Measurements from ENCODE around the gene STK36.
A peak's percentile ranks its signal among the peaks of the same experiment; 100 is the strongest.

The STK36 gene

DNA sequence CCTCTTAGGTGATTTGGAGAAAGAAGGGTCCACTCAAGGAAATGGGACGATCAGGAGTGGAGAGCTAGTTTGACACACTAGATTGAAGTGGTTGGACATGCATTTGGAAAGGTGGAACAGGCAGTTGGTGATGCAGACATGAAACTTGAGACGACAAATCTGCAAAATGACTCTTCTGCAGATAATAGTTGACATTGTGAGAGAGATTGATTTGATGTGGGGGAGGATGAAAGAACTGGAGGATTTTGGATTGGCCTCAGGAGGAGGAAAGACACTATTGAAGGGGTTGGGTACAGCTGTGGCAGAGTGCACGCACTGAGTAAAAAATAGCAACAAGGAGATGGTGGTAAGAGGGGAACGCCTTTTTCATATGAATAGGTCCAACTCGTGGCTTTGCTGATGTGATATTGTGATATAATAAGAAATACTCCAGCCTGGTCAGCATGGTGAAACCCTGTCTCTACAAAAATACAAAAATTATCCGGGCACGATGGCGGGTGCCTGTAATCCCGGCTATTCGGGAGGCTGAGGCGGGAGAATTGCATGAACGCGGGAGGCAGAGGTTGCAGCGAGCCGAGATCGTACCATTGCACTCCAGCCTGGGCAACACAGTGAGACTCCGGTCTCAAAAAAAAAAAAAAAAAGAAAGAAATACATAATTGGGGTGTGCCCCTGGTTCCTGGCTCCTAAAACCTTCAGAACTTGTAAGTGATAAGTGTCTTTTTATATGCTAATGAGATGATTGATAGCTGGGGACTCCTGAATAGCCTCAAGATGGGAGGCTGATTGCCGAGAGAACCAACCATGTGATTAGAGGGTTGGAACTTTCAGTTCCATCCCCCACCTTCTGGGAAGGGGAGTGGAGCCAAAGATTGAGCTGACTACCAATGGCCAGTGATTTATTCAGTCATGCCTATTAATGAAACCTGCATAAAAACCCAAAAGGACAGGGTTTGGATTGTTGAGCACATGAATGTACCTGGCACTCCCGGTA is 48.5 kb downstream of the STK36 start:
- no peak for DNase-seq (ENCODE audit: low read depth)

DNA sequence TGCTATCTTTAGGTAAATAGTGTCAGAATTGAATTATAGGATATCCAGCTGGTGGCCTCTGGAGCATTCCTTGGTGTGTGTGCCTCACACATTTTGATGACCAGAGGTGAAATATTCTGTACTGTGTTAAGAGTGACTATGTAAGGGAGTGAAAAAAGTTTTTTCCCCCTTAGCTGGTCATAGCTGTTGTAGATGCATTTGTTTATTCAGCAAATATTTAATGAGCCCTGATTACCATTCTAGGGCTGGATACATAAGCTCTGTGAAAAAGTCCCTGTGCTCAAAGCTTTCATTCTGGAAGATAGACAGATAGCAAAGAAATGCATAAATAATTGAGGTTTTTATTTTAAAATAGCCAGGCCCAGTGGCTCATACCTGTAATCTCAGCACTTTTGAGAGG is 49.6 kb downstream of the STK36 start:
- no peak for DNase-seq (ENCODE audit: low read depth)

DNA sequence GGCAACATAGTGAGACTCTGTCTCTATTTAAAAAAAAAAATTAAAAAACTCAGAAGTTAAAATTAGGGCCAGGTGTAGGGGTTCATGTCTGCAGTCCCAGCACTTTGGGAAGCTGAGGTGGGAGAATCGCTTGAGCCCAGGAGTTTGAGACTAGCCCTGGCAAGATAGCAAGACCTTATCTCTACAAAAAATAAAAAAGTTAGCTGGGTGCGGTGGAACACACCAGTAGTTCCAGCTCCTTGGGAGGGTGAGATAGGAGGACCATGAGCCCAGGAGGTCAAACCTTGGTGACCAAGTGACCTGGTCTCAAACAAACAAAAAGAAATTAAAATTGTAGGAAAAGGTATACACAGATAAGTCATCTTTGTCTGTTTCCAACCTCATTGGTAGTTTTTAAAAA is 50.0 kb downstream of the STK36 start:
- DNase-seq (ENCODE audit: low read depth): no peak

DNA sequence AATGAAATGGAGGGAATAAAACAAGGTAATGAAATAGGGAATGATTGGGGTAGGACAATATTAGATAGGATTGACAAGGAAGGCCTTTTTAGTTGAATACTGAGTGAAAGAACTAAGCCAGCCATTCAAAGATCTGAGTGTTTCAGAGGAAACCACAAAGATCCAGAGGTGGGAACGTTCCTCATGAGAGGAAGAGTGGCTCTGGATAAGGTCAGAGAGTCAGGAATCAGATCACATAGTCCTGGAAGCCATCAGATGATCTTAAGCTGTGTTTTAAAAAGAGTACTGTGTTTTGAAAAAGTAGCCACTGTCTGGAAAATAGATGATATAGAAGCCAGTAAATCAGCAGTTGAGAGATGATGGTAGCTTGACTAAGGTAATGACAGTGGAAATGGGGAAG is 50.5 kb downstream of the STK36 start:
- no peak for DNase-seq (ENCODE audit: low read depth)

DNA sequence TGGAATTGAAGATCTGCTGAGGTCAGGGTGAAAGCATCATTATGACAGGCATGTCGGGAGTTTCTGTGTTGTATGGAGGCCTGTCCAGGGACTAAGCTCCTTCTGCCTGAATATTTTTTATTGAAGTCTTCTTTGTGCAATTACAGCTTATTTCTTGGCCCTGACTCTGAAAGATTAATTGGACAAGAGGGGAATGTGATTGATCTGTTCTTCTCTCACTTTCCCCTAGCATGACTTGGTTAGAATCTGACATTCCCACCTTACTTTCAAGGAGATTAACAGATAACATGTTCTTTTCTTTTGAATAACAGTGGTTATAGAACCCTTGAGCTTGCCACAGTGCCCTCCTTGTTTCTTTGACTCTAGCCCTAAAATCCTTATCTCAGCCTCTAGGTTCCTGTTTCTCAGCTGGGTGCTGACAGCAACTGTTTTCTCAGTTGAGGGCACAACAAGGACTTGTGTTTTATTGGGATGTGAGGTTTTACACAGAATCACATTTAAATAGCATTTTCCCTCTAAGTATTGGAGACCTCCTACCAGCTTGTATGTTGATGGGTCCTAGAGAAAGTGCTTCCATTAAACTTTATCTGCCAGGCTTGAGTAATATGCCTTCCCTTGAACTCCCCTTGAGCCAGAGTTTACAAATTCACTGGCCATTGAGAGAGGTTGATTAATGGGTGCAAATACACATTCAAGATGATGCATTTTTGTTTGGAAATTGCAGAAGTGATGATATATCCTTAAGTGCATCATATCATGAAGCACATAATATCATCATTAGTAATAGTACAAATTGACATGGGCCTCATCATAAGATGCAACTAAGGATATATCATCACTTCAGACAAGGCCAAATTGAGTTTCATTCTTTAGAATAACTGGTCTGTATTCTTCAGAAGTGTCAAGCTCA is 51.2 kb downstream of the STK36 start:
- DNase-seq (ENCODE audit: low read depth): peak; percentile 60

DNA sequence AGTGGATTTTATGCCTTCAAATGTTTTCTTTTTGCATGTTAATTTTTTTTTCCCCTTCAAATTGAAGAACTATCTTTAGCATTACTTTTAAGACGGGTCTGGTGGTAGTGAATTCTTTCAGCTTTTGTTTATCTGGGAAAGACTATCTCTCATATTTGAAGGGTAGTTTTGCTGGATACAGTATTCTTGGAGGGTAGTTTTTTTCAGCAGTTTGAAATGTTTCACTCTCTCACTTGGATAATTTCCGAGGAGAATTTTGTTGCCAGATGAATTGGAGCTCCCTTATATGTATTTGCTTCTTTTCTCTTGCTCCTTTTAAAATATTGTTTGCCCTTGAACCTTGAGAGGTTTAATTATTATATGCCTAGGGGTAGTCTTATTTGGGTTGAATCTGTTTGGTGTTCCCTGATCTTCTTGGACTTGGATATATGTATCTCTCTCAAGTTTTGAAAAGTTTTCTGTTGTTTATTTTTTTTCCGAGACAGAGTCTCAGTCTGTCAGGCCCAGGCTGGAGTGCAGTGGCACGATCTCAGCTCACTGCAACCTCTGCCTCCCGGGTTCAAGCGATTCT is 54.2 kb downstream of the STK36 start:
- DNase-seq (ENCODE audit: low read depth): no peak

DNA sequence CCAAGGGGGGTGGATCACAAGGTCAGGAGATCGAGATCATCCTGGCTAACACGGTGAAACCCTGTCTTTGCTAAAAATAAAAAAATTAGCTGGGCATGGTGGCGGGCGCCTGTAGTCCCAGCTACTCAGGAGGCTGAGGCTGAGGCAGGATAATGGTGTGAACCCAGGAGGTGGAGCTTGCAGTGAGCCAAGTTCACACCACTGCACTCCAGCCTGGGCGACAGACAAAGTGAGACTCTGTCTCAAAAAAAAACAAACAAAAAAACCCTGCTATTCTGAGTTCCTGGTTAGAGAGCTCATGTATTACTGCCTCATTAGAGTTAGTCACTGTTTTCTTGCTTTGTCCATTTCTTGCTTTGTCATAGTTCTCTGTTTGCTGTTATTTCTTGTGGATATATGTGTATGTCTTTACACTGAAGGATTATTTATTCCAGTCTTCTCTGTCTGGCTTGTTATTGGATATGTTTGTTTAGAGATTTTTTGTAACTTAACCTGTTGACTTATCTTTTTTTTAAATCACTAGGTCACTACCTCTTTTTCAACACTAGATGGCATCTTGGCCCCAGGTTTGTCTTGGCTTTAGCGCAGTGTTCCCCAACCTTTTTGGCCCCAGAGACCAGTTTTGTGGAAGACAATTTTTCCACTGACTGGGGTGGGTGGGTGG is 55.7 kb downstream of the STK36 start:
- peak; percentile 44 for DNase-seq (ENCODE audit: low read depth)

DNA sequence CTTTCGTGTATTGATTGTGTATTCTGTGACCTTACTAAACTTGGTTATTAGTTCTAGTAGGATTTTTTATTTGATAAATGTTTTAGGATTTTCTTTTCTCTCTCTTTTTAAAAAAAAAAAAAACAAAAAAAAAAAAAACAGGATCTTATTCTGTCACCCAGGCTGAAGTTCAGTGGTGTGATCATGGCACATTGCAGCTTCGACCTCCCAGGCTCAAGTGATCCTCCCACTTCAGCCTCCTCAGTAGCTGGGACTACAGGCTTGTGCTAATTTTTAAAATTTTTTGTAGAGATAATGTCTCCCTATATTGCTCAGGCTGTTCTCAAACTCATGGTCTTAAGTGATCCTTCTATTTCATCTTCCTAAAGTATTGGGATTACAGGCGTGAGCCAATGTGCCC is 57.8 kb downstream of the STK36 start:
- DNase-seq (ENCODE audit: low read depth): no peak

DNA sequence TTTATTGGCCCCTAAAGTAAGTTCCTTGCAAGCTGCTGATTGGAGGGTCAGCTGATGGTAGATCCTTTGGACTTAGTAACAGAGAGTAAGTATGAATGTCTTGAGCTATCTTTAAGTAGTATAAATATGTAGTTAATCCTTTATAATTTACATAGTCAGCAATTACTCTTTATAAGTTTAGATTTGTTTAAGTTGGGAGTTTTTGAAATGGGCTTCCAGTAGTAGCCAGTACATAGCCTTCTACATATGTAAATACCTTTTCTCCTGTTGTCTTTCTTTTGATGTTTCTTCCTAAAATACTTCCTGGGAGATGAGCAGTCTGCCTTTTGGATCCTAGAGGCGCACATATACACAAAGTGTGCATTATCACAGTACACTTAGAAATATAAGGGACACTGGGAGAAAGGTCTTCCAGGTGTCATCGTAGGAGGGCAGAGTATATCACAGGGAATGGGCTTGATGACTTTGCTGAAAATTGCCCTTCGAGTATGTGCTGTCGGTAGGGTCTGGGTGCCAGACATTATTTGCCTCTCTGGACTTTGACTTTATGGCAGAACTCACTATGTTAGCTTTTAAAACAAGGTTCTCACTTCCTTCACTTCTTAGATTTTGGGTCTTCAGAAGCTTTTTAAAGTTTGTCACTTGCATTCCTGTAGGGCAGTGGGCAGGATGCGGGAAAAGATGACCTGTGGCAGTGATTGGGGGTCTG is 60.3 kb downstream of the STK36 start:
- no peak for DNase-seq (ENCODE audit: low read depth)

DNA sequence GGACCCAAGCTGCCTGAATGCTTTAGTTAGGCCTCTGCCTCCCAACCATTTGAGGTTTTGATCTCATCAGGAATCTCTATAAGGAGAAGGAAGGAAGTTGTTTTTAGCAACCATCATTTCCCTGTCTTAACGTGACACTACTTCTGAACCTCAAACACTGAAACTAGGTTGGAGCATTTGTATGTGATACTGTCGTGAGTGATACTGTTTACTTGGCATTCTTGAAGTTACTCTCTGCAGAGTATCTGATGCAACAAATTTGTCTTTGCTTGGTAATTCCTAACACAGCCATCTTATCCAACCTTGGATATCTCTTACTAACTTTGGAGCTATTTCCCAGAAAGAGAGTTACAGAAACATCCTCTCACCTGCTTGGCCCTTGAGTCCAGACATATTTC is 60.9 kb downstream of the STK36 start:
- DNase-seq (ENCODE audit: low read depth): peak; percentile 69

DNA sequence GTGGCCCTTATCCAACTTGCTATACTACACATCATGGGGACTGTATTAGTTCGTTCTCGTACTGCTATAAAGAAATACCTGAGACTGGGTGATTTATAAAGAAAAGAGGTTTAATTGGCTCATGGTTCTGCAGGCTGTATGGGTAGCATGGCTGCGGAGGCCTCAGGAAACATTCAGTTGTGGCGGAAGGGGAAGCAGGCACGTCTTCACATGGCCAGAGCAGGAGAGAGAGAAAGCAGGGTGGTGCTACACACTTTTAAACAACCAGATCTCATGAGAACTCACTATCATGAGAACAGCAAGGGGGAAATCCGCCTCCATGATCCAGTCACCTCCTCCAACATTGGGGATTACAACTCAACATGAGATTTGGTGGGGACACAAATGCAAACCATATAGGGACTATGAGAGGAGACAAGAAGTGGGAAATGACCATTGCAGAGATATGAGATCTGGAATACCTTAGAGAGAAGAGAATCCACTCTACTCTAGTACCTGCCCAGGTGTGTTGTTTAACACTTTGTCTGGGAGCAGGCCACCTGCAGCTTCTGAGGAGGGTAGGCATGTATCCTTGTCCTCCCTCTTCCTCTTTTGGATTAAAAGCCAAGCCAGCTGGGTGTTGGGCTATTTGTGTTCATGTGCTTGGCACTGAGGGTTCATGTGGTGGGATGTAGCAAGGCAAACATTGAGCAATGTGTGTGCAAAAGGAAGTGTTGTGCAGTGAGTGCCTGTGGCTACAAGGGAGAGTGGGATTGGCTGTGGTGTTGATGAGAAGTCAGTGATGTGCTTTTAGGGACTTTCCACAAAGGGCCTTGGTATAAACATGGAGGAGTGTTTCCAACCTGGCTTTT is 61.5 kb downstream of the STK36 start:
- DNase-seq (ENCODE audit: low read depth): peak; percentile 95

DNA sequence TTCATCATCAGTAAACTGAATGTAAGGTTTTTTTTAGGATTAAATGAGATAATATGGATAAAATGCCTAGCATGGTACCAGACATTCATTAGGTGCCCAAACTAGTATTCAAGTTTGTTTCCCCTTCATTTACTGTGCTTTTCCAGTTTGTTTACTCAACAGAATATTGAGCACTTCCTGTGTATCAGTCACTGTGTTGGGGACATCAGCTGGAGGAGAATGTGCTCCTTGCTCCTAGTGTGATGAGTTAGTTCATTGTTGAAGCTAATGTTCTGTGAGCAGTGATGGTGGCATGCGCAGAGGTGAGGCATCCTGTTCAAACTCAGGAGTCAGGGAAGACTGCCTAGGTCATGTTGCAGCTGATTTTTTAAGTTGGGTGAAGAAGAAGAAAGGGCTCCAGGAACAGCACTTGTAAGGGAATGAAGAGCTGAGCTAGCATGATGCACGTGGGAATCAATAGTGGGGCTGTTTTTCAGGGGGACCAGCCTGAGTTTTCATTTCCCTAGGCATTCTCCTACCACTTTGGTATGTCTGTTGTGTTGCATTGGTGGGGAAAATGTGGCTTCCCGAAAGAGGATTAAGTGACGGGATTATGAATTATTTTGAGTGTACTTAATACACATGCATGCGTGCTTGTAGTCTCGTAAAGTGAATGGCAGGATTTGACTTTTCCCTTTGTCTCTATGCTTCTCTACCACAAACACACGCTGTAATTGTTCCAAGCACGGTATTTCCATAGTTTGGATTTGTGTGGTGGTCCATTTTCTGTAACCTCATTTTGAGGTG is 62.5 kb downstream of the STK36 start:
- DNase-seq (ENCODE audit: low read depth): no peak

DNA sequence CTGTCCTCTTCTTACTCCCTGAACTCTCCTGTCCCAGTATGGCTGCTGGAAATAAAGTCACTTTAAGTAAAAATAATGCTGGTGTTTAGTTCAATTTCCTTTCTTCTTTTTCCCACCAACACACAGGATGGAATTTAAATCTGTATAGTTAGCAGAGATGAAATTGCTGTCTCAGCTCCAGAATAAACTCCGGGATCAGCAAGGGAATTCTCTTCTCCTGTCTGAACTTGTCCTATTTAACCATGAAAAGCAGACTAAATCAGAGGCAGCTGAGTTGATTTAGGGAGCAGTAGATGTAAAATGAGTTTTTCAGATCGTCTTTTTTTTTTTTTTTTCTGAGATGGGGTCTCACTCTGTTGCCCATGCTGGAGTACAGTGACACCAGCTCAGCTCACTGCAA is 64.6 kb downstream of the STK36 start:
- no peak for DNase-seq (ENCODE audit: low read depth)

DNA sequence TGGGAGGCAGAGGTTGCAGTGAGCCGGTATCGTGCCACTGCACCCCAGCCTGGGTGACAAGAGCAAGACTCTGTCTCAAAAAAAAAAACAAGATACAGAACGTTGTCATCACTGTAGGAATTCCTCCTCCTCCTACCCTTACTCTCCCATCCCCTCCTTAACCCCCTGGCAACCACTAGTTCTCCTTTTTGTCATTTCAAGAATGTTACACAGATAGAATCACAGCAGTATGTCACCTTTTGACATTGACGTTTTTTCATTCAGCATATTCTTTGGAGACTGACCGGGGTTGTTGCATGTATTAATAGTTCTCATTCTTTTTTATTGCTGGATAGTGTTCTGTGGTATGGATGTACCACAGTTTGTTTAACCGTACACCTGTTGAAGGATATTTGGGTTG is 71.2 kb downstream of the STK36 start:
- no peak for DNase-seq (ENCODE audit: low read depth)

DNA sequence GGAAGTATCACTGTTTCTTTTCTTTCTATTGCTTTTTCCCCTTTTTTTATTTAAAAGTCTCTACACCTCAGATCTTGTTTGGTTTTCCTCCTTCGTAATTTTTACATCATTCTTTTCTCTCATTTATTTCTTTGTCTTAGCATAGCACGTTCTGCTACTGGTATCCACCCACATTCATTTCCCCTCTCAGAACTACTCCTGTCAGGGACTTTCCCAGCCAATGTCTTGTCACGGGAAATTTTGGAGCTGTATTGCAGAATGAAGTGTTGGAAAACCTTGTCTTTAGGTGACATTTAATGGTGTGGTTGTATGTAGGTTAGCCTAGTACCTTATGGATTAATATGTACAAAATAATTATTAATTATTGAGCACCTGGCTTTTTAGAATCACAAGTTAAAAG is 72.7 kb downstream of the STK36 start:
- no peak for DNase-seq (ENCODE audit: low read depth)

DNA sequence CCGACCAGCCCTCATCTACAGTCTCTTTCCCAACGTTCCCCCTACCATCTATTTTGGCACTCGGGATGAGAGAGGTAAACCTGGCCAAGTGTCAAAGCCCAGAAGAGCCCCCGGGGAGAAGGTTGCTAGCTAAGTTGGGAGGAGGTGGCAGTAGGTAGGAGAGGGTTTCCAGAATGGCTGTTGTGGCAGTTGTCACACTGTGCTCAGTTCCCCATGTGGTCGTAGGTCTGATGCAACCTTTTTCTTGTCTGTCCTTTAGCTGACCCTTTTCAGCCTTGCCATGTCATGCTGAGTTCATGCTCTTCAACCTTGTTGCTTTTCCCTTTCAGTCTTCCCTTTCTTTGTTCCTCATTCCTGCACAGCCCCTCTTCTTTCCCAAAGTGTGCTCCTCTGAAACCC is 73.3 kb downstream of the STK36 start:
- peak; percentile 21 for DNase-seq (ENCODE audit: low read depth)

DNA sequence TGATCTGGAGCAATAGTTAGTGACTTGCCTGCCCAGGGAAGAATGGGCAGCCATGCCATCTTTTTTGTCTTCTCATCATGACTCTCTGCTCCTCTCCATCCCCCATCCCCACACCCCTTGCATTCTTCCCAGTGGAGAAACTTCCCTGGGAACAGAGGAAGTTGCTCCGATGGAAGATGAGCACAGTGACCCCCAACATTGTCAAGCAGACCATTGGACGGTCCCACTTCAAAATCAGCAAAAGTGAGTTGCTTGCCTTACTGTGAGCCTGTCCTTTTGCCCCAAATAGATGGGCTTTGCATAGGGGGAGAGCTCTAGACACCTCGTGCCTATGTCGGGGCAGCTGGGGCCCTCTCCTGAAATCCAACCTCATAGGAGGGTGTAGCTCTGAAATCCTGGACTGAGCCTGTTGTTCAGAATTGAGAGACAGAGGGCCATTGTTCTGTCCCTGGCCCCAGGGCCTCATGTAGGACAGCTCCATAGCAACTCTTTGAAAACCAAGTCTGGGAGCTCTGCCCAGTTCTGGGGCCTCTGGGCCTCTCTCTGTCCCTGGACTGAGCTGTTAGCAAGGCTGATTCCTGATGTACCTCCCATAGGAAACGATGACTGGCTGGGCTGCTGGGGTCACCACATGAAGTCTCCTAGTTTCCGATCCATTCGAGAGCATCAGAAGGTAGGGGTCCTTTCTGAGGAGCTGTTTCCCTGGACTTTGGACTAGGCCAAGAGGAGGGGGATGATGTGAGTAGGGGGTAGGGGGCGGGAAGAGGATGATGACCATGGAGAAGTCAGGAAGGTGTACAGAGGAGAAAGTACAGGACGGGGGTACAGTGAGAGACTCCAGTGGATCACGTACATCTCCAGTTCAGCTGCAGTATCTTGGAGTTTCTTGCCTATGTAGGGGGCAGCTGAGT is 73.9 kb downstream of the STK36 start:
- peak; percentile 70 for DNase-seq (ENCODE audit: low read depth)

DNA sequence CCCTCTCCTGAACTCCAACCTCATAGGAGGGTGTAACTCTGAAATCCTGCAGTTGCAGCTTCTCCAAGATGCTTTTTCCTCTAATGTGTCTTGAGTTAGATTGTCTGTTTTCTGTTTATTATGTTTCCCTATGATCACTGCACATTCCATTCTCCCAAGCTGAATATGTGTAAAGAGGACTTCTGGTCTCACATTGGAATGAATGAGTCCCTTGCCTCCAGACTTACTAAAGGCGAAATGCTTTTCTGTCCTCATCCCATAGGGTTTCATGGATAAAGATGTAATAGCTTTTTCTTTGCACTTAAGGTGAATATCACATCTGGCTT is 74.5 kb downstream of the STK36 start:
- DNase-seq (ENCODE audit: low read depth): no peak

DNA sequence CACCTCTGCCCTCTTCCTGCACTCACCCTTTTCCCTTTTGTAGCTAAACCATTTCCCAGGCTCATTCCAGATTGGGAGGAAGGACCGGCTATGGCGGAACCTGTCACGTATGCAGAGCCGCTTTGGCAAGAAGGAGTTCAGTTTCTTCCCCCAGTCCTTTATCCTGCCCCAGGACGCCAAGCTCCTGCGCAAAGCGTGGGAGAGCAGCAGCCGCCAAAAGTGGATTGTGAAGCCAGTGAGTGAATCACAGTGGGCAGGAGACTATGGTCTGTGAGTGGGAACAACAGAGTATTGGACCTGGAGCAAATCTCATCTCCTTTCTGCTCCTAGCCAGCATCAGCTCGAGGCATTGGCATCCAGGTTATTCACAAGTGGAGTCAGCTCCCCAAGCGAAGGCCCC is 75.1 kb downstream of the STK36 start:
- no peak for DNase-seq (ENCODE audit: low read depth)
